Midbrain (tissue), 1 donor: ENCODE results near the gene CDX1.

ENCODE experiments used
- DNase-seq: peaks from one replicate; lab custom pipeline; 2025; lab: John Stamatoyannopoulos, UW

The CDX1 gene

DNA sequence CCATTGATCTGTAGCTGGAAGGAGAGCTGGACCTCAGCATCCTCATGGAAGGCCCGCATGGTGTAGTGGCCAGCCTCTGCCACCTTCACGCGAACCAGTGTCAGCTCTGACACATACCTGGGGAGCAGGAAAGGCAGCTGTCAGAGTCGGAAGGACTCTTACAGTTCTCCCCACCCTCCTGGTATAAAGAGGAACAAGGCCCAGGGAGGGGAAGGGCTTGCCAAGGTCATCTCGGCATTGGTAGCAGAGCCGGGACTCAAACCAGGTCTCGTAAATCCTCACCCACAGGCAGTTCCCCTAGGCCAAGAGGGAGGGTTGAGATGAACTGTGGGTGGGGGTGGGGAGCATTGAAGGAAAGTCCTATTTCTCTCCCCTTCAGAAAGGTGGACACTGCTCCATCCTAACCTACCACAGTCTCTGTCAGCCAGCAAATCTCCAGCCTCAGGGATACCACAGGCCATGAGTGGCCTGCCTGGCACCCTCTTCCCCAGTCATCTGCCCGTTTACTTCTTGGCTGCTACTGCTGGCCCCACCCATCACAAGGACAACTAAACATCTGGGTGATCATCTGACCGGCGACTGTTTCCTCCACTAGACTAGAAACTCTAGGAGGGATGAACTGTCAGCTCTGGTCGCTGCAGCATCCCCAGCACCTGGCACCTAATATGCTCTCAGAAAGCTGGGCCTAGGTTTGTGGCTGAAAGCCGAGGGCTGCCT, 34.4 kb upstream of the CDX1 start:
- DNase-seq: no peak

DNA sequence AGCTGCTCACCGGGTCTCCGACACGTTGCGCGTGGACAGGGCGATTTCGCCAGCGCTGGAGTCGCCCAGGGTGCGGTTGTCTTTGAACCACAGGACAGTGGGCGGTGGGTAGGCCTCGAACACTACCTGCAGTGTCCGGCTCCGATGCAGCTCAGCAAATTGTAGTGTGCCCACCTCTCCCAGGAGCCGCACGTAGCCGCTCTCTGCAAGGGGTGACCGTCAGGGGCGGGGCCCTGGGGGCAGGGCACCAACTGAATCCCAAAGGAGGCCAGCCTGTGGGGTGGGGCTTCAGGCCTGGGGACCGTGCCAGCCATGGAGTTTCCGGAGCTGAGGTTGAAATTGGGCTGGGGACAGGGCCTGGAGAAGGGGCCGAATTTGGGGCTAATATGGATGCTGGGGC, 33.8 kb upstream of the CDX1 start:
- no peak for DNase-seq

DNA sequence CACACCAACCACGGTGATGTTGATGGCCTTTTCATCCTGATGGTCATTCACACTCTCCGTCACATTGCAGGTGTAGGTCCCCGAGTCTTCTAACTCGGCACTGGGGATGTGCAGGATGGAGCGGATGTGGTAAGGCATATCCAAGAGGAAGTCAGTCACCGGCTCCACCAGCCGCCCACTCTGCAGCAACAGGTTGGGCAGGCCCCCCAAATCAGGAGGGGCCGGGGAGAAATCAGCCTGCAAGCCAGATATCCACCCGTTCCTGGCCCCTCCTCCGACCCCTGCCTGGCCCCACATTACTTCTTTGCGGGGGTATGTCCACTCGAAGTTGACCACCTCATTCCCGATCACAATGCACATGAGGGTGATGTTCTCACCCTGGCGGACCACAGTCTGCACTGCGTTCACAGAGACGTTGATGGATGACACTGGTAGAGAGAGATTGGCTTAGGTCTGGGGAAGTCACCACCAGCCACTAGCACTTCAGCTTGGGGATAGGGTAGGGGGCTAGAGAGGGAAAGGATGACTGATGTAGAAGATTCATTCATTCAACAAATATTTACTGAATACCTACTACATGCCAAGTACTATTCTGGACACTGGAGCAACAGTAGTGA, 32.9 kb upstream of the CDX1 start:
- DNase-seq: no peak

DNA sequence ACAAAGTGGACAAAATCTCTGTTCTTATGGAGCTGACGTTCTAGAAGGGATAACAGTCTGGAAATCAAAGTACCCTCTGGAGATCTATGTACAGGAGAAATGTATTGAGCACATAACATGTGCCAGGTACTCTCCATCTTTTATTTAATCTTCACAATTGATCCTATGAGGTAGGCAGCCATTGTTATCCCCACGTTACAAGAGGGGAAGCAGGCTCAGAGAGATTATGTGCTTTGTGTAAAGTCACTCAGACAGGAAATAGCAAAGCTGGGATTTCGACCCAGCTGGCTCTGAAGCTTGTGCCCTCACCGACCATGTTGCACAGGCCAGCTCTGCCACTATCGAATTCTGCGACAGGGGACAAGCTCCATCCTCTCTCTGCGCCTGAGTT, 32.4 kb upstream of the CDX1 start:
- no peak for DNase-seq

DNA sequence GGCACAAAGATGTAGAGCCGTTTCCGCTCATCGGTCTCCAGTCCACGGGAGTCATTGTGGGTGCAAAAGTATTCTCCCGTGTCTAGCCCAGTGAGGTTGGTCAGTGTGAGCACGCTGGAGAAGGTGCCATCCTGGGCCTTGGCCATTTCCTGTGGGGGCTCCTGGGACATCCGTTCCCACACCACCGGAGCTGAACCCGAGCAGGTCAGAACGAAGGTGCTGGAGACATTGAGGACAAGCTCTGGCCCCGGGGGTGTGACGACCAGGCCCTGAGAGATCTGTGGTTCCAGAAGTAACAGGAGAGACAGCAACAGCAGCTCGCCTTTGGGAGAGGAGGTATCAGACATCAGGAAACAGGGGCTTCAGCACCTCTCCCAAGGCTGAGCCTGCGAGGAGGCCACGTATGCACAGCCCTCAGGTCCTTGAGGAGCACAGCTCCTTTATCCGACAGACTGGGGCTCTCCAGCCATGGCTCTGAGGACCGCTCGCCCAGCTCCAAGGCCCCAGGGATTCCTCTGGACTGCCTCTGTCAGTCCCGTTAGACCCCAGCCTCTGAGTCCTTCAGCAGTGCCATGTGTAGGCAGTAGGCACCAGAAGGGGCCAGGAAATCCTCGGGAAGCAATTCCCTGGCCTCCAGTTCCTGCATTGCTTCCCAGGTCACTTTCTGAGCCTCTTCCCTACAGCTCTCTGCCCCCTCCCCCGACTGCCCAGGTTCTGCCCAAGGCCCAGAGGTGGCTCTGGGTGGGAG, 30.8 kb upstream of the CDX1 start:
- DNase-seq: no peak

DNA sequence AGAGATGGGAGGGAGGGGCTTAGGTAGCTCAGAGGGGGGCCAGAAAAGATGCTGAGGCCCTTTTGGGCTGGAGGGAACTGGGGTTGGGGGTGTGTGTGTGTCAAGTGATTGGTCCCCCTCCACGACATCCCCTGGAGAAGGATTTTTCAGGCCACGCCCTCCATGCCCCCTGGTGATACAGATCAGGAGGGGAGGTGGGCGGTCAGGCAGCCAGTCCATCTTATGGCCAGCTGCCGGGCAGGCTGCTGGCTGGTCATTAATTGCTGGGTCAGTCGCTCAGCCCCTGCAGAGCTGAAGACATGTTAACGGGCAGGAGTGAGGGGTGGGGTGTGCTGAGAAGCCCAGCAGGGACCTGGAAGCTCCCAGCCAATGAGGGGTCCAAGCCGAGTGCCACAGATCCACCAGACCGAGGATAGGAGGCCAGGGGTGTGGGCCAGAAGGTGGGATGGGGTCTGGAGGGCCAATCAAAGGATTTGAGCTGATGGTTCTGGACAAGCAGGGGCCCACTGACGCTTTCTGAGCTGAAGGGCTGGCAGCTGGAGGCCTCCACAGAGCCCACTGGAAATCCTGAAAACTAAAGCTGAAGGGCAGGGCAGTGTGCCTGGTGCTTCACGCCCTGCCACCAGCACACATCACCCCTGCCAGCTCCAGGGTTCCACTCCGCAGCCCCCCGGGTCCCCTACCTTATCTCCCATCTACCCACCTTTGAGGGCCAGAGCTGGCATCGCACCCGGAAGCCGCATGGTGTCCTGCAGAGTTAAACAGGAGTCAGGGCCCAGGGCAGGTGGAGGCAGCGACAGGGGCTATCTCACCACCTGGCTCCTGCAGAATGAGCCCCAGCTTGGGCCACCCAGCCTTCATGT, 30.0 kb upstream of the CDX1 start:
- no peak for DNase-seq

DNA sequence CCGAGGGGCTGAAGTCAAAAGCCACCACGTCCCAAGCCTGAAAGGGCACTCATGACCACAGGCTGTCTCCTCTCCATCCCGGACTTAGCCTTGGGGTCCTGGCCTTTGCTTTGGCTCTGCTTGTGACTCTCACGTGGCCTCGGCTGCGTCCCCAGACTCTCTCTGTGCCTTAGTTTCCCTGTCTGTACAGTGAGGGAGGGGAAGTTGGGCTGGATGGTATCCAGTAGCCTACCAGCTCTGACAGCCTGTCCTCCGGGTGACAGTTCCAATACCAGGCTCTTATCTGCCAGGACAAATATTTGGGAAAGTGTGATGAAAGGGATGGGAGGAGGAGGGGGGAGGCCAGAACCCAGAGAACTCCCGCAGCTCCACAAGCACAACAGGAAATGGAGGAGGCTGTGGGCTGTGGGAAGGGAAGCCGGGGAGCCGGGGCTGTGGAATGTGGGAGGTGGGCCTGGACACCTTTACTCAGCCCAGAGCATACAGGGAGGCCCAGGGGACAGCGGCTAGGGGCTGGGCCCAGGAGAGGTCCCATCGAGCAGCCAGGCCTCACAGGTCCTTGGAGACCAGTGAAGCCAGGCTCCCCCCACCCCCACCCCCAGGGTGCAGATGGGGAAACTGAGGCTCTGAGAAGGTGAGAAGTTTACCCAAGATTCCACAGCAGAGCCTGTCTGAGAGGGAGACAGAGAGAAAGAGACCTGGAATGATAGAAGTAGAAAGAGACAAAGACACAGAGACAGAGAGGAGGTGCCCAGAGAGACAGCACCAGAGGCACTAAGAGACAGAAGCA, 29.2 kb upstream of the CDX1 start:
- no peak for DNase-seq

DNA sequence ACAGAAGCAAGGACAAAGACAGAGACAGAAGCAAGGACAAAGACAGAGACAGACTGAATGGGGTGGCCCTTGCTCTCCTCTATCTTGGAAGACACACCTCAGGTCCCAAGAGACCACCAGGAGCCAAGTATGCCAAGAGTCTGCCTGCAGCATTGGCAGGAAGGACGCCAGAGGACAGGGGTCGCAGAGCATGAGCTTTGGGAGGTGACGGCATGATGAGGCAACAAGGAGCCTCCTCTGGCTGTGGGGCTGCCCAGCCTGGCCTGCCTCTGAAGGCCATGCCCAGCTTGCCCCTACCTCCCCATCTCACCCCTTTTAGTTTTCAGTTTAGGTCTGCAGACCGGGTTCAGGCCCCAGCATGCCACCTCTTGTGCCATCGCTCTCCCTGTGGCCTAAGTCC, 28.6 kb upstream of the CDX1 start:
- DNase-seq: no peak

DNA sequence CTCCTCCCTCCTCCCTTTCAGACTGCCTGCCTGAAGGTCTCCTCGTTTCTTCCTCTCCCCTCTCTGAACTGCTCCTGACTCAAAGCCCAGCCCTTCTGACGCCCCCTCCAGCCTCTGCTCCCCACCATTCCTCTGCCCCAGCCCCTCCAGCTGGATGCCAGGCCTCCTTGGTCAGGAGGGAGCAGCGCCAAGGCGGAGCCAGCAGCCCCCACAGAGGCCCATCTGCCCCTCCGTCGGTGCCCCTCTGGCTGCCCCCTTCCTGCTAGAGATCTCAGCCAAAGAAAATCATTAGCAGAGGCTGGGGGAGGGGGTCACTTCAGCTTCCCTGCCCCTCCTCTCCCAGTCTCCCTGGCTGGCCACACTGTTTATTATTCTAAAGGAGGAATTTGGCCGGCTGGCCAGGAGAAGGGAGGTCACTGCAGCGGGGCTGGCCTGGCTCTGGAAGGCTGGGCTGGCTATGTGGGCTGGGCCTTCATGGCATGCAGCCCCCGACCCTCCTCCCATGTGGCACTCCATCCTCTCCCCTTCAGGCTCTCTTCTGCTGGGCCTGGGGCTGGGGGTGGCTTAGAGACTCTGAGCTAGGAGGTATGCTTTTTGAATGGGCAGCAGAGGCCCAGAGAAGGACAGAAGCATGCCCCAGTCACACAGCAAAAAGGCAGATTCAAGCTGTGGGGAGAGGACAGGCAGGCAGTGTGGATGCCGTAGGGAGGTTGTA, 27.9 kb upstream of the CDX1 start:
- peak; percentile 52 for DNase-seq

DNA sequence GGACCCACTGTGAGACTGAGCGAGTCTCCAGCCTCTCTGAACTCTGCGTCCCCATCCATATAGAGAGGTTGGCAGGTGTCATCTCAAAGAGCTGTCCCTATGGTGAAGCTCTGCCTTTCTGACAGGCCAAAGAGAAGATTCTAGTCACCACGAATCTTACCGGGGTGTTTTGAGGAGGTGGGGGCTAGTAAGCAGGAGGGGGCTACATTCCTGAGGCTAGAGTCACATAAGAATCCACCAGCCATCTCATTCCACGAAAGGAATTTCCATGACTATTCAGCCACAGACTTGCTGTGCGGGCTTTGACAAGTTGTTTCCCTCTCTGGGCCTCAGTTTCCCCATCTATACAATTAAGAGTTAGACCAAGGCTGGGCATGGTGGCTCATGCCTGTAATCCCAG, 27.2 kb upstream of the CDX1 start:
- no peak for DNase-seq

DNA sequence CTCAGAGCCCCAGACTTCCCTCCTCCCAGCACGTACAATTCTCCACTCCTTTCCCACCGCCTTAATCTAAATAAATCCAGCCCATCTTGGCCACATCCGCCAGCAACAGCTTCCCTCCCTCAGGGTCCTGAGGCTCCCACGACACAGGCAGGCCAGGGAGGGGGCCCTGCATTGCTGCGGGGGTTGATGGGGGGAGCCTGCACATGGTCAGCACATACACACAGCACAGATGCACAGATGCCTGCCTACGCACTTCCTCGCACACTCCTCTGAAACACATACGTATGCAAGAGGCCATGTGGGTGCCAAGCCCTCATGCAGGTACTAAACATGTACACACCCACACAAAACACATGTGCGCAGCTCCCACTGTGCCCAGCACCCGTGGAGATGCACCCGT, 25.7 kb upstream of the CDX1 start:
- DNase-seq: no peak

DNA sequence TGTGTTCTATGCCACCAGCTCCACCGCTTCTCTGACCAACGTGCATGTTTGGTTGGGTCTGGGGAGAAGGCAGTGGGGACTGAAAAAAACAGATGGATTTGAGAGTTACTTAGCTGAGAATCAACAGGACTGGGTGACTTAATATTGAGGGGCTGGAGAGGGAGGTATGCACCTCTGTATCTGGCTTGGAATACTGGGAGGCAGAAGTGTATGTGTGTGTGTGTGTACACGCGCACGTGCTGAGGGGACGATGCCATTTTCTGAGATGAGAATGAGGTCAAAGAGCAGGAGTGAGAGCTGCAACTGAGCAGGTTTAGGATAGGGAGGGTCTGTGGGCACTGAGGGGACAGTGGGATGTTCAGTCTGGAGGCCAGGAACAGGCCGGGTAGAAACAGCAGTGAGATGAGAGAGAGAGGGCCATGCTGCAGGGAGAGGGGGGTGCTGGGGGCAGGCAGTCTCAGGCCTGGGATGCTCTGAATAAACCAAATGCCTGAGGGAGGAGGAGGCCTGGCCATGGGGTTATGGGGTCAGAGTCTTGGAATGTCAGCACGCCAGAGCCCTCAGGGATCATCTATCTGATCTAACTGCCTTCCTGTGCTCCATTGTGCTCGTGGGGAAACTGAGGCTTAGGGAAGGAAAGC, 24.9 kb upstream of the CDX1 start:
- DNase-seq: no peak

DNA sequence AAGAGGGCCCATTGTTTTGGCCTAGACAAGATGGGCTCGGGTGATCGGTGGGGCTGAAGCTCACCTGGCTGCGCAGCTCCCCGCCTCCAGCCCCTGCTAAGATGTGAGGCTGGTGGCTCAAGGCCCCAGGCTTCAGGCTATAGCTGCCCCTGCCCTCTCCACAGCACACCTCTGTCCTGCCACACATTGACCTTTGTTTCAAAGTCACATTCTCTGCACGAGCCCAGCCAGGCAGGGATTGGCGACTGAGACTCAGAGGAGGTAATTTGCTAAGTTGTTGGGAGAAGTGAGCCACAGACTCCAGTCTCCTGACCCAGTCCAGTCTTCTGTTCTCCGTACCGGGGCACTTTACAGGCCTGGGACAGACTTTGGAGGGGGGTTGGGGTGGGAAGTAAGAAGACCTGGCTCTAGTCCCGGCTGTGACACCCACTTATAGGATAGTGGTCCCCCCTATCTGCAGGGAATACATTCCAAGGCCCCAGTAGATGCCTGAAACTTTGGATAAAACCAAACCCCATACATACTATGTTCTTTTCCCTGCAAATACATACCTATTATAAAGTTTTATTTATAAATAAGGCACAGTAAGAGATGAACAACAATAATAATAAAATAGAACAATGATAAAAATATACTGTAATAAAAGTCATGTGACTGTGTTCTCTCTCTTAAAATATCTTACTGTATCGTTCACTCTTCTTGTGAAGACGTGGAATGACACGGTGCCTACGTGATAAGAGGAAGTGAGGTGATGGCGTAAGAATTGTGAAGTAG, 24.2 kb upstream of the CDX1 start:
- DNase-seq: no peak

DNA sequence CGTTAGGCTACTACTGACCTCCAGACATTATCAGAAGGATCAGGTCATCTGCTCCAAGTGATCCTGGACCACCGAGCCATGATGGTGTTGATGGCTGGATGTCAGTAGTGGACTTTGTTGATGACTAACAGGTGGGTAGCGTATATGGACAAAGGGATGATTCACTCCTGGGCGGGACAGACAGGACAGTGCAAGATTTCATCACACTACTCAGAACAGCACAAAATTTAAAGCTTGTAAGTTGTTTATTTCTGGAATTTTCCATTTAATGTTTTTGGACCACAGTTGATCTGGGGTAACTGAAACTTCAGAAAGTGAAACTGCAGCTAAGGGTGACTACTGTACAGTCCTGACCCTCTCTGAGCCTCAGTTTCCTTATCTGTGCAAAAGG, 23.6 kb upstream of the CDX1 start:
- DNase-seq: no peak

DNA sequence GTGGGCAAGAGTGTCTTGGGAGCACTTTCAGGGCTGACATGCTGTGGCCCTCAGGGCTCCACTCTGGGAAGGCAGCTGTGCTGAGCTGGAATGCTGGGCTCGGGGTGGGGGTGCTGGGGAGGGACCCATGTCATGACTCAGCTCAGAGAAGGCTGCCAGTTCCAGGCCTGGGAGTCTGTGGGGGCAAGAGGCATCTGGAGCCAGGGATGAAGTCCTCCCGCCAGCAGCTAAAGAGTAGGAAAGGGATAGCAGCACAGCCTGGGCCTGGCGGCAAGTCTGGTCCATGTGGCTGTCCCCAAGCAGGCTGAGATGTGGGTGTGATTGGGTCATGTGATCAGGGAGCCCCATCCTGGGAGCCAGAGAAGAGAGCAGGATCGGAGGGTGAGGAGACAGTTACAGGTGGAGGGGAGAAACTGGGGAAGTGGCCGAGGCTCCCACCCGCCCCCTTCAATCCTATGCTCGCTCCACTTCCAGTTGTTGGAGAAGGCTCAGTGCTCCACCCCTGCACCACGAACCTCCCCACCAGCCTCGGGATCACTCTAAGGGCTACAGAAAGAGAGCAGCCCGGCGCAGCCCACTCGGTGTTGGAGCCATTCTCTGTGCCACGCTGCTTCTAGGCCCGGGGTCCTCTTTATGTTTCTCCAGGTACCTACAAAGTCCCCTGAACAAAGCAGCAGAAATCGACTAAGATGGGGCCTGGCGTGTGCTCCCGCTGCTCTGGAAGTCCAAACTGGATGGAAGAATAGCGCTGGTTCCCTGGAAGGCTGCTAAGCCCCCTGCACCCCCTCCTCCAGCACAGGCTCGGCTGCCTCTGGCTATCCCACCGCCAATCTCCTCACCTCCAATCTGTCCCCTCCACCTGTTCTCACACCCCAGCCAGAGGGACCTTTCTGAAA, 23.0 kb upstream of the CDX1 start:
- no peak for DNase-seq

DNA sequence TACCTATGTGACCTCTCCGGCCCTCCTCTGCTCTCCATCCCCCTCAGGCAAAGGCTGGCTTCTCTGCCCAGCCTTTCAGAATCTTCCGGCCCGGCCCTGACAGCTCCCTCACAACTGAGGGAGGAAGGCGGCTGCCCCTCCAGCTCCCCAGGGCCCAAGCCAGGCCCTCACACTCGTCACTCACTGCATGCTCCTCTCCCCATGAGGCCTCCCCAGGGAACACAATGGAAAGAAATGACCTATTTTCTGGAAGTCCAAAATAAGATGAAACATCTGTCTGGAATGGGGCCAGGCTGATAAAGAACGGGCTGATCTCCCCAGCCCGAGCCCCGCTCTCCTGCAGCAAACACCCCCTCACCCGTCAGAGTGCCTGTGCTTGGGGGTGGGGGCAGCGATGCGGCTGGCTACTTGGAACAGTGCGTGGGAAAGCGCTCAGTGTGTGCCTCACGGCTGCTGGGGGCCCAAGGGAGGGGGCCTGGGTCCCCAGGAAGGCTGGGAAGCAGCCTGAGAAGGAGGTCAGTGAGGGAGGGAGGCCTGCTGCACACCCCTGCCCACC, 22.3 kb upstream of the CDX1 start:
- DNase-seq: no peak

DNA sequence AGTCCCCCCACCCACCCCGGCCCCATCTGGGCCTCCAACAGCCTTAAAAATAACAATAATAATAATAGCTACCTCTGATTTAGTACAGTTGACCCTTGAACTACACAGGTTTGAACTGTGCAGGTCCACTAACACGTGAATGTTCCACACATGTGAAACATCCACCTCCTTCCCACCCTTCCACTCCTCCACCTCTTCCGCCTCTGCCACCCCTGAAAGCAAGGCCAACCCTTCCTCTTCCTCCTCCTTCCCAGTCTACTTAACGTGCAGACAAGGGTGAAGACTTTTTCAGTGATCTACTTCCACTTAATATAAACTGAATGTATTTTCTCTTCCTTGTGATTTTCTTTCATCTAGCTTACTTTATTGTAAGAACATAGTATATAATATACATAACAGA, 21.7 kb upstream of the CDX1 start:
- no peak for DNase-seq

DNA sequence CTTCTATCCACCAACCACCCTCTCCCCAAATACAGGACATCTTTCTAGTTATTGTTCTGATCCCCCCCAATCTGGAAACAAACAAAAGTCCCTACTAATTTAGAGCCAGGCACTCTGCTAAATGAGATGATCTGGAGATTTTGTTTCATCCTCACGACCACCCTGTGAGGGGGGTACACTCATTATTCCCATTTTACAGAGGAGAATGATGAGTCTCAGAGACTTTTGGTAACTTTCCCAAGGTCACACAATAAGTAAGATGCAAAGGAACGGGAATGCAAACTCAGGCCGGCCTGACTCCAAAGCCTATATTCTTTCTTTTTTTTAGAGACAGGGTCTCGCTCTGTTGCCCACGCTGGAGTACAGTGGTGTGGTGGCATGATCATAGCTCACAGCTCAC, 20.3 kb upstream of the CDX1 start:
- DNase-seq: no peak
